Keratinocyte (primary cell): ENCODE data around the gene KMT2E. TPM values are rescaled to one million over a fixed set of nuclear protein-coding genes. Genes with fewer than 3 reads are reported as not detected.

Experiments used
- DNase-seq: peaks from one replicate; pipeline ENCODE4 v3.0.0-alpha.2; 2011; ENCODE audit warnings: low read depth, missing footprints, low spot score
- FAIRE-seq: peaks from 2 replicates; lab custom pipeline; 2011; peaks lifted over from hg19 to GRCh38; lab: Jason Lieb, UNC
- H2AFZ ChIP-seq: 2 replicates; pipeline ENCODE4 v1.6.0; 2012; ENCODE audit warnings: low read length, control low read depth, inconsistent platforms; ENCODE audit not compliant: control insufficient read depth
- H3K27ac ChIP-seq: 2 replicates; pipeline ENCODE4 v1.5.1; 2011; ENCODE audit warnings: low read length; ENCODE audit not compliant: control insufficient read depth, insufficient read depth
- H3K27me3 ChIP-seq: 3 replicates; pipeline ENCODE4 v1.6.0; 2011; ENCODE audit warnings: low read length; ENCODE audit not compliant: control insufficient read depth, insufficient read depth; ENCODE audit errors: extremely low read depth
- H3K36me3 ChIP-seq, 2 experiments: 2 replicates in 1 of 2; 3 replicates in 1 of 2; pipeline ENCODE4 v1.5.1; 2011; ENCODE audit warnings: low read length in 2 of 2, mild to moderate bottlenecking in 1 of 2; ENCODE audit not compliant: control insufficient read depth in 2 of 2, insufficient read depth in 2 of 2; ENCODE audit errors: extremely low read depth in 1 of 2
- H3K4me1 ChIP-seq: 3 replicates; pipeline ENCODE4 v1.5.1; 2011; ENCODE audit warnings: low read length; ENCODE audit not compliant: control insufficient read depth, insufficient read depth; ENCODE audit errors: extremely low read depth
- H3K4me2 ChIP-seq: 3 replicates; pipeline ENCODE4 v1.6.0; 2011; ENCODE audit warnings: low read depth, low read length; ENCODE audit not compliant: control insufficient read depth, insufficient read depth; ENCODE audit errors: extremely low read depth
- H3K4me3 ChIP-seq, 3 experiments: fragments of 200-600 bp in 1 of 3; sonication (generic) in 1 of 3; 2 replicates in 2 of 3; 3 replicates in 1 of 3; pipeline ENCODE4 v1.5.1; 2011 to 2016; ENCODE audit warnings: low read length in 3 of 3, mild to moderate bottlenecking in 3 of 3, control low read depth in 2 of 3, inconsistent platforms in 1 of 3, low read depth in 1 of 3, mixed read lengths in 1 of 3, mixed run types in 1 of 3, moderate library complexity in 1 of 3; ENCODE audit not compliant: control insufficient read depth in 2 of 3, insufficient read depth in 2 of 3; ENCODE audit errors: extremely low read depth in 1 of 3
- H3K79me2 ChIP-seq: 2 replicates; pipeline ENCODE4 v1.6.0; 2012; ENCODE audit warnings: low read length; ENCODE audit not compliant: control insufficient read depth, insufficient read depth
- H3K9ac ChIP-seq: 3 replicates; pipeline ENCODE4 v1.6.0; 2011; ENCODE audit warnings: low read length; ENCODE audit not compliant: control insufficient read depth, insufficient read depth; ENCODE audit errors: extremely low read depth
- H3K9me1 ChIP-seq: 3 replicates; pipeline ENCODE4 v1.6.0; 2011; ENCODE audit warnings: low read length; ENCODE audit not compliant: control insufficient read depth, insufficient read depth; ENCODE audit errors: extremely low read depth
- H3K9me3 ChIP-seq: 2 replicates; pipeline ENCODE4 v1.5.1; 2012; ENCODE audit warnings: low read depth, low read length; ENCODE audit not compliant: control insufficient read depth
- H4K20me1 ChIP-seq: 3 replicates; pipeline ENCODE4 v1.6.0; 2011; ENCODE audit warnings: low read length; ENCODE audit not compliant: control insufficient read depth, insufficient read depth; ENCODE audit errors: extremely low read depth
- EZH2 ChIP-seq: IDR thresholded peaks from one replicate; pipeline ENCODE4 v1.6.1; 2012; ENCODE audit warnings: inconsistent platforms, mild to moderate bottlenecking, low read length, moderate library complexity
- dilution Hi-C: fragments of 300-500 bp; cut with MboI; formaldehyde crosslinking; loops from one replicate; pipeline ENCODE4 v1.7.0; 2020; ENCODE audit warnings: low sequenced_read_pairs; ENCODE audit not compliant: extremely low pct_ligation_motif_present
- polyA plus RNA-seq, 5 experiments: library from polyadenylated mRNA; depleted of rRNA in 3 of 5; stranded (reverse) in 3 of 5; stranded (forward) in 1 of 5; unstranded in 1 of 5; fragments of >200 nt; gene quantifications; 1 replicate in 1 of 5; 2 replicates in 3 of 5; 3 replicates in 1 of 5; pipeline versions ENCODE4 v1.2.1 to v1.2.3, GENCODE V29; 2011 to 2012; ENCODE audit warnings: missing spikeins in 2 of 5, low read depth in 1 of 5, low replicate concordance in 1 of 5
- TF ChIP-seq, protein P1 (sequence below), 3 experiments: IDR thresholded peaks in 1 of 3; conservative IDR thresholded peaks in 1 of 3; optimal IDR thresholded peaks in 1 of 3; 2 replicates in 2 of 3; 3 replicates in 1 of 3; pipeline versions ENCODE3 to v1.5.1; 2011; ENCODE audit warnings: low read length in 3 of 3, mild to moderate bottlenecking in 3 of 3, moderate library complexity in 2 of 3, control low read depth in 1 of 3, inconsistent platforms in 1 of 3; ENCODE audit not compliant: insufficient read depth in 2 of 3; ENCODE audit errors: extremely low read depth in 1 of 3

Gene KMT2E
- polyA plus RNA-seq, 1 donor (not counting 4 experiments of a cell fraction or from before 2014, with no cell fraction given) = 12.9 TPM

DNA sequence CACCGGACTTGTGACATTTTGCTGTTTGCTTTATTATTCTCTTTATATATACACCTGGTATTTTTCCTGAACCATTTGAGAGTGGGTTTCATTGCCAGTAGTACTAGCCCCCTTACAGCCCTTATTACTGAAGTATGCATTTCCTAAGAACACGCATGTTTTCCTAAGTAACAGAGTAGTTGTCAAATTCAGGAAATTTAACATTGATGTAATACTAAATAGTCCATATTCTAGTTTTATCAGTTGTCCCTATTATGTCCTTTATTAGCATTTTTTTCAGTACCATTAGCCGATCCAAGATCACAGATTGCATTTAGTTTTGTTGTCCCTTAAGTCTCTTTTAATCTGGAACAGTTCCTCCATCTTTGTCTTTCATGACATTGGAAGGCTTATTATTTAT lies 8.0 kb downstream of the KMT2E start:
- FAIRE-seq = no peak
- Histone ChIP-seq H3K79me2 (peaks cover 98% of the 10 kb centered on the region), H2AFZ (no peak overlapping the region), H4K20me1 (peaks cover 13% of the 10 kb centered on the region), H3K9ac (no peak overlapping the region), H3K27me3 (no peaks in the 10 kb centered on the region), H3K27ac (no peak overlapping the region), H3K36me3 (no peaks in the 10 kb centered on the region), H3K4me2 (peak overlapping the region; percentile 39), H3K9me3 (no peaks in the 10 kb centered on the region), H3K9me1 (peaks cover 3% of the 10 kb centered on the region), H3K4me3 (no peak overlapping the region), H3K4me1 (peaks cover 40% of the 10 kb centered on the region)
- DNase-seq = no peak
- TF ChIP-seq, protein P1, sequence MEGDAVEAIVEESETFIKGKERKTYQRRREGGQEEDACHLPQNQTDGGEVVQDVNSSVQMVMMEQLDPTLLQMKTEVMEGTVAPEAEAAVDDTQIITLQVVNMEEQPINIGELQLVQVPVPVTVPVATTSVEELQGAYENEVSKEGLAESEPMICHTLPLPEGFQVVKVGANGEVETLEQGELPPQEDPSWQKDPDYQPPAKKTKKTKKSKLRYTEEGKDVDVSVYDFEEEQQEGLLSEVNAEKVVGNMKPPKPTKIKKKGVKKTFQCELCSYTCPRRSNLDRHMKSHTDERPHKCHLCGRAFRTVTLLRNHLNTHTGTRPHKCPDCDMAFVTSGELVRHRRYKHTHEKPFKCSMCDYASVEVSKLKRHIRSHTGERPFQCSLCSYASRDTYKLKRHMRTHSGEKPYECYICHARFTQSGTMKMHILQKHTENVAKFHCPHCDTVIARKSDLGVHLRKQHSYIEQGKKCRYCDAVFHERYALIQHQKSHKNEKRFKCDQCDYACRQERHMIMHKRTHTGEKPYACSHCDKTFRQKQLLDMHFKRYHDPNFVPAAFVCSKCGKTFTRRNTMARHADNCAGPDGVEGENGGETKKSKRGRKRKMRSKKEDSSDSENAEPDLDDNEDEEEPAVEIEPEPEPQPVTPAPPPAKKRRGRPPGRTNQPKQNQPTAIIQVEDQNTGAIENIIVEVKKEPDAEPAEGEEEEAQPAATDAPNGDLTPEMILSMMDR (optimal IDR thresholded peaks at IDR 0.05 in 1 of 3, IDR thresholded peaks at IDR 0.05 in 1 of 3, conservative IDR thresholded peaks at IDR 0.05 in 1 of 3; ENCODE audit: extremely low read depth in 1 of 3, insufficient read depth in 2 of 3, low read length in 3 of 3) = no peak
- no peak for TF ChIP-seq EZH2
- dilution Hi-C loops = no loop called here

DNA sequence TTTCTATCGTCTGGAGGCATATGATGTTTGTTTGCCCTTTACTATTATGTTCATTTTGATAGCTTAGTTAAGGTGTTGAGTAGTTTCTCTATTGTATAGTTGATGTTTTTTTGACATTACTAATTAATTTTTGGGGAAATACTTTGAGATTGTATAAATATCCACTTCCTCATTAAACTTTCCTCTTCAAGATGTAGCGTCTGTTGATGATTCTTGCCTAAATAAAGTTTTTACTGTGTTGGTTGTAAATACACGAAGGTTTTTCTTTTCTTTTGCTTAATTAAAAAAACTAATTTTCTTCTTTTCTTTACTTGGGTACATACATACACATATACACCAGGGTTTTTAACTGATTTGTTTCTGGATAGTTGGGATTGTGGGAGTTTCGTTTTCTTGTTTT lies 8.5 kb downstream of the KMT2E start:
- H3K27ac ChIP-seq = no peak overlapping the region
- H2AFZ ChIP-seq = no peak overlapping the region
- DNase-seq (no peak), FAIRE-seq (no peak)
- TF ChIP-seq EZH2 = no peak
- TF ChIP-seq, protein P1 (optimal IDR thresholded peaks at IDR 0.05 in 1 of 3, IDR thresholded peaks at IDR 0.05 in 1 of 3, conservative IDR thresholded peaks at IDR 0.05 in 1 of 3; ENCODE audit: extremely low read depth in 1 of 3, insufficient read depth in 2 of 3, low read length in 3 of 3) = no peak
- H3K36me3 ChIP-seq = no peaks in the 10 kb centered on the region
- H3K9me1 ChIP-seq = peaks cover 3% of the 10 kb centered on the region
- no peaks in the 10 kb centered on the region for H3K27me3 ChIP-seq
- H3K9me3 ChIP-seq = no peaks in the 10 kb centered on the region
- no peak overlapping the region for H3K4me3 ChIP-seq
- dilution Hi-C loops = no loop called here
- H3K4me1 ChIP-seq = peaks cover 35% of the 10 kb centered on the region
- no peak overlapping the region for H3K9ac ChIP-seq
- peaks cover 98% of the 10 kb centered on the region for H3K79me2 ChIP-seq
- no peak overlapping the region for H3K4me2 ChIP-seq
- peaks cover 13% of the 10 kb centered on the region for H4K20me1 ChIP-seq
